Renal pelvis (tissue), 4 donors: ENCODE measurements around the gene IKBIP. TPM values are rescaled to one million over a fixed set of nuclear protein-coding genes. Genes with fewer than 3 reads are reported as not detected.
"Not testable (repeated sequence)": the region's sequence is repeated elsewhere in the genome, so short reads cannot be mapped to it uniquely, and the experiment has no call there.

Source experiments
- DNase-seq: peaks from one replicate; pipeline ENCODE4 v3.0.0-alpha.2; 2013
- polyA plus RNA-seq, 3 donors: library from polyadenylated mRNA; unstranded; fragments of 120-200 nt; gene quantifications; one replicate each; pipeline ENCODE4 v1.2.1, GENCODE V29; 2013; ENCODE audit not compliant: insufficient read length in 3 of 3

Gene IKBIP
- polyA plus RNA-seq, 3 donors, result 21.3 to 24.2 (median 24.0) TPM

DNA sequence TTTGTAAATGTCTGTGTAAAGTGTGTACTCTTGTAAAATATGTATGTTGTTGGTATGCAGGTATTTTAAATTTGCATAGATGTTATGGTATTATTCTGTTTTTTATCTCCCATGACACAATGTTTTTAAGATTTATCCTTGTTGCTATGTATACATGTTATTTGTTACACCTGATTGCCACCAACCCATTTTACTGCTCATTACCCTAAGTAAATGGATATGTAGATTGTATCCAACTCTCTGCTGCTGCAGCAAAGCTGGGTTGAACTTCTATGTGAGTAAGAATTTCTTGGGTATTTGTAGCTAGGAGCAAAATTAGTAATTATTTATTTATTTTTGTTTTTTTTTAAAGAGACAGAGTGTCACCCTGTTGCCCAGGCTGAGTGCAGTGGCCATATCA lies 6.7 kb upstream of the IKBIP start:
- DNase-seq, result no peak

DNA sequence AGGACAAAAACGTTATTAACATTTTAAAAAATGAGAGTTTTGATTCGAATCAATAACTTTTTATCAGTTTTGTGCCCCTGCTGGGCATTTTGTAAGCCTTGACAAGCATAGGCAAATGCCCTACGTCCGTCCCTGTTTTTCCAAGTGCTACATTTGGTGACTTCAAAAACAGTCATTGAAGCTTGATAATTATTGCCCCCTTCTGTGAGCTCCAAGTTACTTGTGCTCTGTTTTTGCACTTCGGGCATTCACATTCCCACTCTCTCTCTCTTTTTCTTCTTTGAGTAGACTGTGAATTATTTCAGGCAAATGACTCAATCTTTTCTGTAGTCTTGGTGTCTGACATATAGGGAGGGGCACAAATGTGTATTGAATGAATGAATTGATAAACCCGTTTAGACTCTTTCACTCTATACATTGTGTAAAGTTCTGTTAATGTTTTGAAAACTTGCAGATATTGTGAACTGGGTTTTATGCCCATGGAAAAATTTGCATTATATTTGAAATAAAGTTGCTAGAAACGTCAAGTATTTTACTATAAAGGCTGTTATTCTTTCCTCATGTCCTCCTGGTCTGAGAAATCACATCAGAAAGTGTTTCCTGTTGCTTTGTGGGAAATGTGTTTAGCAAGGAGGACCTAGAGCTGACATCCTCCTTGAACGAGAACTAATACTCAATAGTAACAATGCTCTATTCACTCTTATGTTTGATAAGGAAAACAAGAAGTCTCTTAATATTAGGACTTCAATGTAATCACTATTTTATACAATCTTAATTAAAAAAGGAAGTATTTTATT lies 1.9 kb upstream of the IKBIP start:
- DNase-seq, result no peak

DNA sequence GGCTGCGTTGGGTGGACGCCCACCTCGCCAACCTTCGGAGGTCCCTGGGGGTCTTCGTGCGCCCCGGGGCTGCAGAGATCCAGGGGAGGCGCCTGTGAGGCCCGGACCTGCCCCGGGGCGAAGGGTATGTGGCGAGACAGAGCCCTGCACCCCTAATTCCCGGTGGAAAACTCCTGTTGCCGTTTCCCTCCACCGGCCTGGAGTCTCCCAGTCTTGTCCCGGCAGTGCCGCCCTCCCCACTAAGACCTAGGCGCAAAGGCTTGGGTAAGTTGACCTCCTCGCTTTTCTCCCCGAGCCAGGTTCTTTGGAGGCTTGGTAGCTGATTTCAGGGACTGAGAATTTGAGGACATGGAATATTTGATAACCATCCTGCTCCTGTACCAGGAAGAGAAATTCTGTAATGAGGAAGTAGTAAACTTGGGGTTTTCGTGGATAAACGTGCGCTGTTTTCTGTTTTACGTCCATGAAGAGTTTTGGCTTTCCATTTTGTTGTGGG lies 1.0 kb upstream of the IKBIP start:
- no peak for DNase-seq

DNA sequence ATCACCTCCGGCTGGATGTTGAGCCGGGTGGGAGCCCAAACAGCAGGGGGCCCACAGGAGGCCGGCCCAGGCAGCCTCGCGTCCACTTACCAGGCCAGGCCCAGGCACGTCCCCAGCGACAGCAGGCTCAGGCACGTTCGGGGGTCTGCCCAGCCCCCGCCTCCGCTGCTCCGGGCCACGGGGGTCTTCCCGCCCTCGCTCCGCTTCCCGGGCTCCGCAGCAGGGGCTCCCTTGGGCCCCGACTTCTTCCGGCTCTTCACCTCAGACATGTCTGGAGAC lies 216 bp downstream of the IKBIP start:
- DNase-seq, result no peak

DNA sequence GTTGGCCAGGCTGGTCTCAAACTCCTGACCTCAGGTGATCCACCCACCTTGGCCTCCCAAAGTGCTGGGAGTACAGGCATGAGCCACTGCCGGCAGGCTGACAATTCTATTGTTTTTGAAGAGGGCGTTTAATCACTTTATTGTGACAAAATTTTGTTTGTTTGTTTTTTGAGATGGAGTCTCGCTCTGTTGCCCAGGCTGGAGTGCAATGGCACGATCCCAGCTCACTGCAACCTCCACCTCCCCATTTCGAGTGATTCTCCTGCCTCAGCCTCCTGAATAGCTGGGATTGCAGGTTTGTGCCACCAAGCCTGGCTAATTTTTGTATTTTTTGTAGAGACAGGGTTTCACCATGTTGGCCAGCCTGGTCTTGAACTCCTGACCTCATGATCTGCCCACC lies 1.8 kb downstream of the IKBIP start:
- DNase-seq, result not testable (repeated sequence)

DNA sequence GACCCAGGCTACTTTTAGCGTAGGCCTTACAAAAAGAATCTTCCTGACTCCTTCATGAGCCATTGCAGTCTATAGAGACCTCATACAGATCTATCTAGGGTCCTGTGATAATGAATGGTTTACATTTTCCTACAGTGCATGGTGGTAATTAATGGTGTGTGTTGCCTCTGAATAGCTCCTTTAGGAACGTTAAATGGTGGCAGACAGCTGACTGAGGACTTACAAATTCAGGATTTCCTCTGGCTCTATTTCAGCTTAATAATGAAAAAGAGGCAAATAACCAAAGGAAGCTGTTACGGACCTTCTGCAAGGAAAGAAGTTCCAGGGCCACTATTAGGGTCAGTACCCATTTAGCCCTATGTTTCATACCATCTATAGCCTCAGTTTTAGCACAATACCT lies 5.1 kb downstream of the IKBIP start:
- DNase-seq, result no peak

DNA sequence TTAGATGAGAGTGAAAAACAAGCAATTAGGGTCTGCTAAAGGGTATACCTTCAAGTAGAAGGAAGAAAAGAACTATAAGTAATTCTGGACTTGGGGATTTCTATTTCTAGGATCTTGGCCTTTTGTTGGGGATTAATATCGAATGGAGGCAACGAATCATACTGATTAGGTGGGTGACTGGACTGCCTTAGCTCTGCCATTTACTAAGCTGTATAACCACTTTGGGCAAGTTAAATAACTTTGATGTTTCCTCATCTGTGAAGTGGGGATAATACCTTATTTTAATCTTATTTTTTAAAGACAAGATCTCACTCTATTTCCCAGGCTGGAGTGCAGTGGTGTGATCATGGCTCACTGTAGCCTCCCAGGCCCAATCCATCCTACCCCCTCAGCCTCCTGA lies 6.6 kb downstream of the IKBIP start:
- DNase-seq, result no peak

DNA sequence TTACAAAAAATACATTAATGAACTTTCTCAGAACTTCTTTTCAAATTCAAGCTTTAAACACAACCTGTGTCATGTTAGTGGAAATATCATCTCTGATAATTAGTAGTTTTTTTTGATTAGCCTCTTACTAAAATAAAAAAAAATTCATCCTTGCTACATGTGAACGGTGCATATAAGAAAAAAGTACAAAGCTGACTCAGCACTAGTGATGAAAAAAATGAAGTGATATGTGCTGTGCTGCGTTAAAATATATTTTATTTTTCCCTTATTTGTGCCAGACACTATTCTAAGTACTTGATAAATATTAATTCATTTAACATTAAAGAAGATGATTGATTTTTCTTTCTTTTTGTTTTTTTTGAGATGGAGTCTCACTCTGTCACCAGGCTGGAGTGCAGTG lies 7.5 kb downstream of the IKBIP start:
- DNase-seq, result no peak

DNA sequence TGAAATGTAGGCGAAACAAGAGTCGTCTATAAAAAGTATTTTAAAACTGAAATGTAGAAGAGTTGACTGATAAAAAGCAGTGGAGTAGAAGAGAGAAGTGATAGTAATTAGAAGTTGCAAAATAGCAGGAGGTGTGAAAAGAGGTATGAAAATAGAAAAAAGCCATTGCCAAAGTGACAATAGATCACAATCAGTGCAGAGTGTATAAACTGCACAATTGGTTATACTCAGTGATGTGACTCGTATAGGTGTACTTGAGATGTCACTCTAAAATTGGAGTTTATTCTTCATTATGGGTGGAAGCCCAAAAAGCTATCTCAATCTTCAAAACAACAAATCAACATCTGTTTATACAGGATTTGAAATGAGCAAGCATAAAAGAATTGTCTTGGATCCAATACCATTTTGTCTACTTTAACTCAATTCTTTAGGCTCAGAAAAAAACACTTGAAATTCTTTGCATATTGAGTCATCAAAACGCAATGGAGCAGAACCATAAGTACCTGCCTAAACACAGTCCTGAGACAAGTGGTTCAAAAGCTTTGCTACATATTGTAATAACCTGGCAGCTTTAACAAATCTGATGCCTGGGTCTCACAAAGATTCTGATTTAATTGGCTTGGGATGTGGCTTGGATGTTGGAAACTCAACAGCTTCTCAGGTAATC lies 8.8 kb downstream of the IKBIP start:
- no peak for DNase-seq

DNA sequence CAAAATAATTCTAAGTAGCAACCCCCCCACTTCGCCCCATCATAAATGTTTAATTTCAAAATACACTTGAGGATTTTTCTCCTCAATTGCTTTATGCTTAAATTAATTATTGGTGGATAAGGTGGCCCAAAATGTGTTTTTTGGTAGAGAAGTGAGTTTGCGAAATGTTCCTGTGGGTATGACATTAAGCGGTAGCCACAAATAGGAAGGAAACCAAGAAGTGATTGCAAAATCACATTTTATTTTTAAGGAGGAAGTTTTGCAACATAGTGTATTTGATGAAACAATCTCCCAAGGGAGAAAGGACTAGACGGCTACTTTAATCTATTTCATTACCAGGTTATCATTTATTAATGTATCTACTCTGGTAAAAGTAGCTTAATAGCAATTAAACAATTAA lies 25.6 kb downstream of the IKBIP start:
- DNase-seq, result no peak

DNA sequence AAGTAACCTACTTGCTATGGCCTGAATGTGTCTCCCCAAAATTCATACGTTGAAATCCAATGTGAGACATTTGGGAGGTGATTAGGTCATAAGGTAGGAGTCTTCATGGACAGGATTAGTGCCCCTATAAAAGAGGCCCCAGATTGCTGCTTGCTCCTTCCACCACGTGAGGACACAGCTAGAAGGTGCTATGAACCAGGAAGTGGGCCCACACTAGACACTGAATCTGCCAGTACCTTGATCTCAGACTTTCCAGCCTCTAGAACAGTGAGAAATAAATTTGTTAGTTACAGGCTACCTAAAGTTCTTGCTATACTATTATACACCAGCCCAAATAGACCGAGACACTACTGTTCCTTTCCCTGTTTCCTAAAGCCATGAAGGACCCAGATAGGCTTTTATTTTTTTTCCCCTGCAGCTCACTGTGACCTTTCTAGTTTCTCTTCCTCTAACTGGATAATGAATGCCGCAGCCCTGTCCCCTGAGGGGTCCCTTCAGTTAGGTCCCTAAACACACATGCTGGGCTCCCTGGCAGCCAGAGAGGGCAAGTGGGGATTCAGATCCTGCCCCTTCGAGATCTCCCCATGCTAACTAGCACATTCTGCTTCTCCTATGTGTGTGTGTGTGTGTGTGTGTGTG lies 31.8 kb downstream of the IKBIP start:
- DNase-seq, result no peak

DNA sequence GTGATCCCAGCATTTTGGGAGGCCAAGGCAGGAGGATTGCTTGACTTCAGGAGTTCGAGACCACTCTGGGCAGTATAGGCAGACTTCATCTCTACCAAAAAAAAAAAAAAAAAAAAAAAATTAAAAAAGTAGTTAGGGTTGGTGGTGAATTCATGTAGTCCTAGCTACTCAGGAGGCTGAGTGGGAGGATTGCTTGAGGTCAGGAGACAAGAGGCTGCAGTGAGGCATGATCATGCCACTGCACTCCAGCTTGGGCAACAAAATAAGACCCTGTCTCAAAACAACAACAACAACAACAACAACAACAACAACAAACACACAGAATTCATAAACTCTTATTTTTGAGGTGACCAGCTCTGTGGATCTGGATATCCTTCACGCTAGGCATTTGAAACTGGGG lies 34.0 kb downstream of the IKBIP start:
- no peak for DNase-seq

DNA sequence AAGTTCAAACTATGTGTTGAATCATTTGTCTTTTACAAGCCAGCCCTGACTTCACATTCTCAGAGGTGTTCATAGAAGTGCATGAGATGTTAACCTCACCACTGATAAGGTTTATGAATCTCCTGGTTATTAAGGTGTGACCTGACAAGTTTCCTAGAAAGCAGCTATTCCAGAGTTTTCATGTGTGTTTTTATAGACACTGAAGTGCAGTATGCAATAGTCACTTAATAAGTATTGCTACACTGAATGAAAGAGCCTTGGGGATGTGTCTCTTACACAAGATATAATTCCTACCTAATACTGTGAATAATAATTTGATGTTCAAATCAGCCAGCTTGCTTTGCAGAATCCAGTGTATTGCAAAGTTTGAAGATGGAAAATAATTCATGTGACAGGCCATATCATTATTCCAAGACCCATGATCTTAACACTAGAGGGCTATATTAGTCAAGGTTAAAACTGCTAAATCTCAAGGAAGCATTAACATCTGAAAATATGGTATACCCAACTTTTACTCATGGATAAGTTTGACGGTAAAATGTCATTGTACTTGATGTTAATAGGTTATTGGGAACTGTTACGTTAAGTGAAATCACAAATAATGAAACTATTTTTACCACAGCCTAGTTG lies 38.1 kb downstream of the IKBIP start:
- DNase-seq, result no peak

DNA sequence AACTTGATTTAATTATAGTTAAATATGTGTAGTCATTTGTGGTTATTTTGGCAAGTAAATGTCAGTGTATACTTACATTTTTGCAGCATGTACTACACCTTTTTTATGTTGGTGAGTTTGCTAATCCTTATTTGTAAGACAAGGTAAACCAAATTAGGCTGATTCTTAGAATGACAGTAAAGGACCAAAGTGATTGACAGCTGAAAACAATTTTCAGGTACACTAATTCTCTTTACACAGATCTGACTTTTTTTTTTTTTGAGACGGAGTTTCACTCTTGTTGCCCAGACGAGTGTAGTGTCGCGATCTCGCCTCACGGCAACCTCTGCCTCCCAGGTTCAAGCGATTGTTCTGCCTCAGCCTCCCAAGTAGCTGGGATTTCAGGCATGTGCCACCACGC lies 42.7 kb downstream of the IKBIP start:
- no peak for DNase-seq

DNA sequence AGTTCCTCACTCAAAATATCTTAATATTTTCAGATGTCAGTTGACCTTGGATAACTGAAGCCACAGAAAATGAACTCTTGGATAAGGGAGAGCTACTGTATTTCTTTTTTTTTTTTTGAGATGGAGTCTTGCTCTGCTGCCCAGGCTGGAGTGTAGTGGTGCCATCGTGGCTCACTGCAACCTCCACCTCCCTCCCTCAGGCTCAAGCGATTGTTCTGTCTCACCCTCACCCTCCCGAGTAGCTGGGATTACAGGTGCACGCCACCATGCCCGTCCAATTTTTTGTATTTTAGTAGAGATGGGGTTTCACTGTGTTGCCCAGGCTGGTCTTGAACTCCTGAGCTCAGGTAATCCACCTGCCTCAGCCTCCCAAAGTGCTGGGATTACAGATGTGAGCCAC lies 47.3 kb downstream of the IKBIP start:
- not testable (repeated sequence) for DNase-seq

DNA sequence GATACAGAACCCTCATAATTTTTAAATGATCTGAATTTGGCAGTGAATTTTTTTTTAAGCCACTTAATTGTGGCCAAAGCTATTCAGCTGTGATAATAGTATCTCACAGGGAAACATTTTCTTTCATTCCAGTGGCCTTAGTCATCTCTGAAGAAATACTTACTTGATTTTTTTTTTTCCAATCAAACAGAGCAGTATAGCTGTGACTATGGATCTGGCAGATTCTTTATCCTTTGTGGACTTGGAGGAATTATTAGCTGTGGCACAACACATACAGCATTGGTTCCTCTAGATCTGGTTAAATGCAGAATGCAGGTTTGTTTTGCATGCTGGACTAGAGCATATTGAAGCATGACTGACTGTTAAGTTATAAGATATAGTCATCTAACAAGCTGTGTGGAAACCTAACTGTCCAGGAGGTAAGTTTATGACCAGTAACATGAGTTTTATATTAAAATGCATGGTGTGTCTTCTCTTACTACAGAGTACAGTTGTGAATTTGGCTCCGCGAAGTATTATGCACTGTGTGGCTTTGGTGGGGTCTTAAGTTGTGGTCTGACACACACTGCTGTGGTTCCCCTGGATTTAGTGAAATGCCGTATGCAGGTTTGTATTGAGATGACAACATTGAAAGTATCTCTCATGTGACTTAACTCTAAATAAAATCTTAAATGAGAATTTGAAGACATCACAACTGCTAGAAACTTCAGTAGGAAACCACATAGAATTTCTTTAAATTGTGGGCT lies 49.2 kb downstream of the IKBIP start:
- DNase-seq, result no peak

DNA sequence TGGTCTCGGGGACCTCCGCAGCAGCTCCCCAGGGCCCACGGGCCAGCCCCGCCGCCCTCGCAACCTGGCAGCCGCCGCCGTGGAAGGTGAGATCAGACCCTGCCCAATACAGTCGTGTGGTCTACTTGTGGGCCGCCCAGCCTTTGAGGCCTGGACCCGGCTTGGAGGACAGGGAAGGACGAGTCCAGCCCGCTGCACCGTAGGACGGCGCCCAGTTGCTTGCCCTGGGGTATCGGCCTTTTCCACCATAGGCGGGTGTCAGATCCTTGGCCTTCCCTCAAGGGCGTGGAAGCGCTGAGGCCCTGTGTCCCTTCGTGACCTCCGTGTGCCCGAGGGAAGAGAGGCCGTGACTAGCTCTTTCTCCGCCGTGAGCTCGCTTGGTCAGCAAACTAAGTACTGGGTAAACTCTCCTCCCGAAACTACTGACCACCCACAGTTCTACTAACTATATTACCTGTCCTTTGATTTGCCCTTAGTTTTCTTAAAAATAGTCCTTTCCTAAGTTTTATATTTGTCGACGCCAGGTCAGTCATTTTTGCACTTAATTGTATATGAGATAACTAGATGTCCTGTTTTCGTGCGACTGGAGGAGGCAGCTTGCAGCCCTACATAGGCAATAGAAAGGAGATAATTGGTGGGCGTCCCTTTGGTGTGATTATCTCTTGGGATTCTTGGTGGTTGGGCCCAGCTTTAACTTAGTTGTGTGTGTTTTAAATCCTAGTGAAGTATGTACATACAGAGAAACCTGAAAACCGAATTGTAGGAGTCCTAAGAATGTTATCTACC lies 50.3 kb downstream of the IKBIP start:
- no peak for DNase-seq

DNA sequence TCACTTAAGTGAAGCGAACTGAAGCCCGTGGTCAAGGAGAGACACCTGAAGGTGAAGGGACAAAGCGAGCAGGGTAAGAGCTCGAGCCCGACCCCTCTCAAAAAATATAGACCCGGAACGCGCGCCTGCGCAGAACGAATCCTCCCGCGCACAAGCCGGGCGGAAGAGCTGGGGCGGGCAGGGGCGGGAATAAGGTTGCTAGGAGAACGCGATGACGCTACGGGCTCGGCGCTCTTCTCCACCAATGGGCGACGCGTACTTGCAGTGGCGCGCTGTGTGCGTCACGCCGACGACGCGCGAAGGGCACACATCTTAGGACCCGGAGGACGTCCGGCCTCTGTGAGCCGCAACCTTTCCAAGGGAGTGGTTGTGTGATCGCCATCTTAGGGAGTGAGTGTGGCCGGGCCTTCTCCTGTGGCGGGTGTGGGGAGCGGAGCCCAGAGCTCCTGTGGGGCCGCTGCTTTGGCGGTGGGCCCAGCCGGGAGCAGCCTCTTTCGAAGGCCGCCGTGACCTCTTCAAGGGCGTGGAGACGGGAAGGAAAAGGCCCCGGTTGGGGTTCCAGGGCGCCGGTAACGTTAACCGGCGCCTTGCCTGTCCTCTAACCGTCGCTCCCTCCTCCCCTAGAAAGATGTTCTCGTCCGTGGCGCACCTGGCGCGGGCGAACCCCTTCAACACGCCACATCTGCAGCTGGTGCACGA lies 51.1 kb downstream of the IKBIP start, which contains the start of gene SLC25A3:
TSS of gene SLC25A3 (plus strand) at position 336 of the 699 bp plus-strand sequence. CDS start at position 629, 293 bp downstream.
- peak; percentile 97 for DNase-seq

DNA sequence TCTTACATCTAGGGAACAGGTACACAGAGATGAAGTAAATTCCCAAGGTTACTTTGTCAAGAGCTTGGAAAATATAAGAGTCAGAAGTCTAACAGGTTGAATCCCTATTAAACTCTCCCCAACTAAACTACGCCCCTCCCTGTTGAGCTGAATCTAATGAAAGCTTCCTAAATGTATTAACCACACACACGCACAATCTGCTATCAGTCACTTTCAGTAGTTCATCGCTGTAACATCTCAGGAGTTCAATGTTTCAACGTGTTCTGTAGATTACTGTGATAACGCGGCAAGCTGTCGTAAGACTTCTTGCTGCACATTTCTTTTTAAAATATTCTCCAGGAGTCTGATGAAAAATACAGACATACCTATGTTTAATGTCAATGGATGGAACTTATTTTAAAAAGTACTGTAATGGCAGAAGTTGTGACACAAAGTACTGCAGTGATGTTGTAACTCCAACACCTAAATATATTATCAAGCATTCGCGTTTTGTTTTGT lies 51.7 kb downstream of the IKBIP start:
- no peak for DNase-seq

DNA sequence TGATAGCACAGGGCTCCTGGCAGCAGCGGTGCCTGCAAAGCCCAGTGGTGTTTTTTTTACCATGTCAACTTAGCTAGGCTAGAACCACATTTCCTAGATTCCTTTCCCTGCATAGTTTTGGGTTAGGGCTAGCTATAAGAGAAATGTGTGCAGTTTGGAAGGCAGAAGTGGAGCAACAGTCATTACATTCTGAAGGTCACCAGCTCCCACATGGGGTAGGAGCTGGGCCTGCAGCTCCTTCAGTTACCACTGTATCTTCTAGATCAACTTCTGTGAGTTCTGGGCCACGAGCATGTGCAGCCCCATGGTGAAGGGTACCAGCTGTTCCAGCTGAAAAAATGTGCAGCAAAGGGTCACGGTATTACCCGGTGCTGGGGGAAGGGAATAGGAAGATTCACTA lies 53.4 kb downstream of the IKBIP start:
- no peak for DNase-seq
